ENCODE measurements around the gene IRF6.

The IRF6 gene

GRCh38 chr1:209775678-209776077 is 30.3 kb downstream of the IRF6 start:
- no peak overlapping the region for H3K4me3 ChIP-seq (replicated peaks; ENCODE audit: low read depth, low read length)
- no peak for TF ChIP-seq CTCF (IDR thresholded peaks at IDR 0.05; ENCODE audit: low read depth, low read length, missing control alignments)

GRCh38 chr1:209774592-209774991 is 31.4 kb downstream of the IRF6 start:
- no peak overlapping the region for H3K4me3 ChIP-seq (replicated peaks; ENCODE audit: low read depth, low read length)
- no peak for DNase-seq (ENCODE audit: extremely low read depth, low read depth)
- TF ChIP-seq CTCF (IDR thresholded peaks at IDR 0.05; ENCODE audit: low read depth, low read length, missing control alignments) = no peak

More at GRCh38 chr1:209775678-209776077, 30.3 kb downstream of the IRF6 start:
- no peak for DNase-seq (ENCODE audit: extremely low read depth, low read depth)

- no peak for DNase-seq (ENCODE audit: extremely low read depth, low read depth)
- H3K4me3 ChIP-seq (replicated peaks; ENCODE audit: low read depth, low read length) = no peak overlapping the region
- TF ChIP-seq CTCF (IDR thresholded peaks at IDR 0.05; ENCODE audit: low read depth, low read length, missing control alignments) = no peak
Observed at GRCh38 chr1:209772126-209772525, 33.8 kb downstream of the IRF6 start.

- TF ChIP-seq CTCF (IDR thresholded peaks at IDR 0.05; ENCODE audit: low read depth, low read length, missing control alignments) = no peak
- DNase-seq (ENCODE audit: extremely low read depth, low read depth) = no peak
- no peak overlapping the region for H3K4me3 ChIP-seq (replicated peaks; ENCODE audit: low read depth, low read length)
Observed at GRCh38 chr1:209770636-209771415, 35.1 kb downstream of the IRF6 start.

GRCh38 chr1:209769971-209770370 is 36.0 kb downstream of the IRF6 start:
- no peak overlapping the region for H3K4me3 ChIP-seq (replicated peaks; ENCODE audit: low read depth, low read length)
- no peak for TF ChIP-seq CTCF (IDR thresholded peaks at IDR 0.05; ENCODE audit: low read depth, low read length, missing control alignments)

GRCh38 chr1:209769171-209769904 is 36.6 kb downstream of the IRF6 start:
- peak; percentile 26 for DNase-seq (ENCODE audit: extremely low read depth, low read depth)
- no peak overlapping the region for H3K4me3 ChIP-seq (replicated peaks; ENCODE audit: low read depth, low read length)
- no peak for TF ChIP-seq CTCF (IDR thresholded peaks at IDR 0.05; ENCODE audit: low read depth, low read length, missing control alignments)

More at GRCh38 chr1:209769971-209770370, 36.0 kb downstream of the IRF6 start:
- no peak for DNase-seq (ENCODE audit: extremely low read depth, low read depth)
